SU-DHL-6 (cell line): ENCODE data around the gene STX16.

Source experiments
- H2AFZ ChIP-seq: fragments of 200-600 bp; sonication (generic); 2 replicates; pipeline ENCODE4 v1.6.1; 2014; ENCODE audit warnings: low read depth, mild to moderate bottlenecking, moderate library complexity, mixed read lengths, antibody characterized with exemption, low read length; ENCODE audit not compliant: severe bottlenecking
- H3F3A ChIP-seq: fragments of 200-600 bp; shearing (Covaris generic); 2 replicates; pipeline ENCODE4 v1.6.0; 2016; ENCODE audit warnings: antibody characterized with exemption, mild to moderate bottlenecking; ENCODE audit not compliant: insufficient read depth
- H3K27ac ChIP-seq: fragments of 200-600 bp; sonication (generic); 2 replicates; pipeline ENCODE4 v1.5.1; 2016; ENCODE audit warnings: low read depth, mild to moderate bottlenecking, low read length, moderate library complexity, mixed read lengths
- H3K27me3 ChIP-seq: fragments of 200-600 bp; sonication (generic), shearing (Covaris generic); 2 replicates; pipeline ENCODE4 v1.6.0; 2014; ENCODE audit warnings: mild to moderate bottlenecking, low read length
- H3K36me3 ChIP-seq: fragments of 200-600 bp; sonication (generic); 2 replicates; pipeline ENCODE4 v1.6.1; 2014; ENCODE audit warnings: mild to moderate bottlenecking, low read length, mixed read lengths
- H3K4me2 ChIP-seq: fragments of 300-600, 200-600 bp; shearing (Covaris generic), sonication (generic); 2 replicates; pipeline ENCODE4 v1.6.0; 2014; ENCODE audit warnings: low read length, low read depth, mild to moderate bottlenecking; ENCODE audit not compliant: poor library complexity, severe bottlenecking
- H3K4me3 ChIP-seq: fragments of 200-600 bp; sonication (generic); 2 replicates; pipeline ENCODE4 v1.5.1; 2014; ENCODE audit warnings: antibody characterized with exemption, low read length, mild to moderate bottlenecking, mixed read lengths; ENCODE audit not compliant: insufficient read depth, poor library complexity, severe bottlenecking
- H3K79me2 ChIP-seq: fragments of 200-600 bp; sonication (generic); 2 replicates; pipeline ENCODE4 v1.6.1; 2014; ENCODE audit warnings: mild to moderate bottlenecking, low read length, moderate library complexity; ENCODE audit not compliant: insufficient read depth
- H3K9ac ChIP-seq: fragments of 200-600 bp; sonication (generic); 2 replicates; pipeline ENCODE4 v1.7.0; 2014; ENCODE audit warnings: mild to moderate bottlenecking, low read length
- H3K9me2 ChIP-seq: fragments of 200-600 bp; sonication (generic); replicated peaks from 2 replicates; pipeline ENCODE4 v1.6.1; 2014; ENCODE audit warnings: low read length; ENCODE audit not compliant: insufficient read depth
- H3K9me3 ChIP-seq: fragments of 200-600 bp; sonication (generic); 2 replicates; pipeline ENCODE4 v1.6.1; 2014; ENCODE audit warnings: low read length, mixed read lengths; ENCODE audit not compliant: insufficient read depth
- H4K20me1 ChIP-seq: fragments of 200-600 bp; sonication (generic); 2 replicates; pipeline ENCODE4 v1.6.1; 2014; ENCODE audit warnings: low read depth, mild to moderate bottlenecking, antibody characterized with exemption, low read length, moderate library complexity, mixed read lengths
- EZH2phosphoT487 ChIP-seq: fragments of 200-600 bp; sonication (generic), shearing (Covaris generic); conservative IDR thresholded peaks from 2 replicates; pipeline ENCODE4 v1.6.1; 2018; ENCODE audit warnings: mild to moderate bottlenecking, antibody characterized with exemption, low read length, moderate library complexity, mixed read lengths
- TF ChIP-seq, protein P1 (sequence below): fragments of 200-600 bp; sonication (generic); IDR thresholded peaks from one replicate; pipeline ENCODE4 v1.5.1; 2017; ENCODE audit warnings: antibody characterized with exemption, mild to moderate bottlenecking, low read length, moderate library complexity; ENCODE audit not compliant: insufficient read depth, poor library complexity, severe bottlenecking

STX16 gene

DNA sequence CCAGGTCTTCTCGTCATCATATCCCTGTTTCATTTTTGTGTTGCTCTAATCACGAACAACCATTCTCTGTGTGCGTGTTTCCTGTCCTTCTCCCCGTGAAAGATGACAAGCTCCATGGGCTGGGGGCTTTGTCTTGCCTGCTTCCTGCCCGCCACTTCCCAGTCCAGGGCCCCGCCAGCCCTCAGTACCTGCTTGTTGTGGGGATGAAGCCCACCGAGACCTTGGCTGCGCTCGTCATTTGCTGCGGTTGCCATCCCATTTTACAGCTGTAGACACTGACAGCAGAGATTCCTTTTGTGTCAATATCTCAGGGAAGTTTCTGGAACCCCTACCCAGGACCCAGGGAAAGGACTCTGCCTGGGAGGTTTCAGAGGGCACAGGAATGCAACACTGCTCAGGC, 40.3 kb upstream of the STX16 start:
- H3K27me3 ChIP-seq, result no peaks in the 10 kb centered on the region
- H3F3A ChIP-seq, result no peaks in the 10 kb centered on the region
- no peak overlapping the region for H3K4me2 ChIP-seq
- no peaks in the 10 kb centered on the region for H3K9me2 ChIP-seq
- H3K9ac ChIP-seq, result no peak overlapping the region
- TF ChIP-seq, protein P1, sequence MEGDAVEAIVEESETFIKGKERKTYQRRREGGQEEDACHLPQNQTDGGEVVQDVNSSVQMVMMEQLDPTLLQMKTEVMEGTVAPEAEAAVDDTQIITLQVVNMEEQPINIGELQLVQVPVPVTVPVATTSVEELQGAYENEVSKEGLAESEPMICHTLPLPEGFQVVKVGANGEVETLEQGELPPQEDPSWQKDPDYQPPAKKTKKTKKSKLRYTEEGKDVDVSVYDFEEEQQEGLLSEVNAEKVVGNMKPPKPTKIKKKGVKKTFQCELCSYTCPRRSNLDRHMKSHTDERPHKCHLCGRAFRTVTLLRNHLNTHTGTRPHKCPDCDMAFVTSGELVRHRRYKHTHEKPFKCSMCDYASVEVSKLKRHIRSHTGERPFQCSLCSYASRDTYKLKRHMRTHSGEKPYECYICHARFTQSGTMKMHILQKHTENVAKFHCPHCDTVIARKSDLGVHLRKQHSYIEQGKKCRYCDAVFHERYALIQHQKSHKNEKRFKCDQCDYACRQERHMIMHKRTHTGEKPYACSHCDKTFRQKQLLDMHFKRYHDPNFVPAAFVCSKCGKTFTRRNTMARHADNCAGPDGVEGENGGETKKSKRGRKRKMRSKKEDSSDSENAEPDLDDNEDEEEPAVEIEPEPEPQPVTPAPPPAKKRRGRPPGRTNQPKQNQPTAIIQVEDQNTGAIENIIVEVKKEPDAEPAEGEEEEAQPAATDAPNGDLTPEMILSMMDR, result no peak
- TF ChIP-seq EZH2phosphoT487, result no peak
- H3K27ac ChIP-seq, result no peak overlapping the region
- H4K20me1 ChIP-seq, result no peaks in the 10 kb centered on the region
- no peak overlapping the region for H2AFZ ChIP-seq
- no peaks in the 10 kb centered on the region for H3K36me3 ChIP-seq
- no peaks in the 10 kb centered on the region for H3K79me2 ChIP-seq
- no peaks in the 10 kb centered on the region for H3K9me3 ChIP-seq
- no peak overlapping the region for H3K4me3 ChIP-seq

DNA sequence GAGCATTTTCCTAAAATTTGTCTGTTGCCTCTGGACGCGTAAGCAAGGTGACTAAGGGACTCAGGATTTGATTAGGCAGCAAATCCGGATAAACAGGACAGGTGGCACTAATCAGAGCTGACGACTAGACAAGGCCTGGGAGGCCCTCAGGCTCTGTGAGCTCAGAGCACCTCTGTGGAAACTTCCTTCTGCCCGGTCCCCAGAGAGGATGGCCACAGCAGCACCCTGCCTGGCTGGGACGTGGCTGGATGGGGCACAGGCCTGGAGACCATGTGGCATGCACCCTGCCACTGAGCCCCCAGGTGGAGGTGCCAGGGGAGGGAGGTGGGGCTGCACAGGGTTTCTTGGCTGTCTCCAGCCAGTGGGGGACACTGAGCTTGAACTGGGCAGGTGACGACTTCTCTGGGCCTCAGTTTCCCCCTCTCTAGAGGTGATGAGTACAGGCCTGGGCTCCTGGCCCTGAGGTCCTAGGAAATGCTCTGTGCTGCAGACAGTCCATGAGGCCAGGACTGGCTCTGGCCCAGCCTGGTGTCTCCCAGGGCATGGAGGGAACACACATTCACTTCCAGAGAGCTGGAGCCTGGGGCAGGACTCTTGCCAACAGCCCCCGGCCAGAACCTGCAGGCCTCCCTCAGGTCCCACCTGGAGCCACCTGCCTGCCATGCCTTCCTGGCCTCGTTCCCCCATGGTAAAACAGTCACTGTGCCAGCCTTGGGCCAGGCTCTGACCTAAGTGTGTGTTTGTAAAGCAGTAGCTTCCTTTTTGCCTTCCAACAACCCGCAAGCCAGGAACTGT, 39.6 kb upstream of the STX16 start:
- no peaks in the 10 kb centered on the region for H3K36me3 ChIP-seq
- TF ChIP-seq, protein P1, result no peak
- TF ChIP-seq EZH2phosphoT487, result no peak

DNA sequence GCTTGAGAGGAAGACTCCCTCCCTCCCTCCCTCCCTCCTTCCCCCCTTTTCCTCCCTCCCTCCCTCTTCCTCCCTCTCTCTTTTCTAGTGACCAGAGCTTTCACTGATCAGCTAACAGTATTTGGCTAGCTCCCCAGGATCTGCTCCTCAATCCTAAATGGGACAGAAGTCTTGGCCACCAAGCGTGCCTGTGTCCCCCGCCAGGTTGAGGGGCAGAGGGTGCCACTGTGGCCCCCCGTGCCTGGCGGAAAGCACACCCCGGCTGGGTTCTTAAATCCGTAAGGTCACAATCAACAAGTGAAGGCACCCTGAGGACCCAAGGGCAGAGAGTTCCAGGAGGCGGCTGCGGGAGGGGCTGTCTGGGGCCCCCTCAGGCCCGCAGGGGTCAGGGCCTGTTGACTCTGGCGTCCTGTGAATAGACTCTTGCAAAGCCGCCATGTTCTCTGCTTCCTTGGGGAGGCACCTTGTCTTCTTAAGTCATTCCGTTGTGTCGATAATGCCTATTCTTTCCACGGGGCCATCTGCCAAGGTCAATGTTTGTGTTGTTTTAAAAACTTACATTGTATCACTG, 38.9 kb upstream of the STX16 start:
- H3K4me2 ChIP-seq, result no peak overlapping the region
- no peak overlapping the region for H3K4me3 ChIP-seq
- no peaks in the 10 kb centered on the region for H3F3A ChIP-seq
- H3K9me2 ChIP-seq, result no peaks in the 10 kb centered on the region
- H3K27me3 ChIP-seq, result no peaks in the 10 kb centered on the region
- H3K9me3 ChIP-seq, result no peaks in the 10 kb centered on the region
- H3K27ac ChIP-seq, result no peak overlapping the region
- TF ChIP-seq EZH2phosphoT487, result no peak
- TF ChIP-seq, protein P1, result no peak
- H3K79me2 ChIP-seq, result no peaks in the 10 kb centered on the region
- no peak overlapping the region for H2AFZ ChIP-seq
- H3K9ac ChIP-seq, result no peak overlapping the region
- H4K20me1 ChIP-seq, result no peaks in the 10 kb centered on the region
- H3K36me3 ChIP-seq, result no peaks in the 10 kb centered on the region

More for the DNA sequence above, 39.6 kb upstream of the STX16 start:
- no peaks in the 10 kb centered on the region for H3K9me2 ChIP-seq
- no peak overlapping the region for H3K4me3 ChIP-seq
- no peaks in the 10 kb centered on the region for H3K9me3 ChIP-seq
- H4K20me1 ChIP-seq, result no peaks in the 10 kb centered on the region
- H3K4me2 ChIP-seq, result no peak overlapping the region
- H3K27ac ChIP-seq, result no peak overlapping the region
- no peaks in the 10 kb centered on the region for H3K27me3 ChIP-seq
- H2AFZ ChIP-seq, result no peak overlapping the region
- H3K79me2 ChIP-seq, result no peaks in the 10 kb centered on the region
- H3F3A ChIP-seq, result no peaks in the 10 kb centered on the region
- H3K9ac ChIP-seq, result no peak overlapping the region
